ENCODE measurements around the gene HAX1.

Gene HAX1

GRCh38 chr1:154239491-154239890 lies 32.9 kb upstream of the HAX1 start:
- H4K20me1 ChIP-seq: peaks cover 69 to 100% (median 93%) of the 10 kb centered on the region in 11 experiments
- H3K9me3 ChIP-seq (replicated peaks in 1 of 11): no peaks in the 10 kb centered on the region
- no peak overlapping the region for H3K27ac ChIP-seq
- H3K4me3 ChIP-seq: no peak overlapping the region
- TF ChIP-seq Cebpa-rat (IDR thresholded peaks at IDR 0.05): no peak
- H3K9ac ChIP-seq: no peak overlapping the region
- no peak overlapping the region for H3K4me2 ChIP-seq
- H3K27me3 ChIP-seq: no peaks in the 10 kb centered on the region
- H3K4me1 ChIP-seq: no peaks in the 10 kb centered on the region
- H3K36me3 ChIP-seq: peaks cover 96 to 100% (median 100%) of the 10 kb centered on the region in 11 experiments

GRCh38 chr1:154240294-154240833 lies 32.1 kb upstream of the HAX1 start:
- H3K27me3 ChIP-seq: no peaks in the 10 kb centered on the region
- no peak overlapping the region for H3K27ac ChIP-seq
- H3K4me1 ChIP-seq: no peaks in the 10 kb centered on the region
- H3K36me3 ChIP-seq: peaks cover 96 to 100% (median 100%) of the 10 kb centered on the region in 11 experiments
- H3K4me3 ChIP-seq: no peak overlapping the region
- no peak overlapping the region for H3K4me2 ChIP-seq
- peaks cover 62 to 100% (median 93%) of the 10 kb centered on the region in 11 experiments for H4K20me1 ChIP-seq
- no peak overlapping the region for H3K9ac ChIP-seq
- TF ChIP-seq Cebpa-rat (IDR thresholded peaks at IDR 0.05): no peak
- no peaks in the 10 kb centered on the region for H3K9me3 ChIP-seq (replicated peaks in 1 of 11)

GRCh38 chr1:154241703-154242351 lies 30.6 kb upstream of the HAX1 start:
- H3K27me3 ChIP-seq: no peaks in the 10 kb centered on the region

GRCh38 chr1:154253671-154254070 lies 18.8 kb upstream of the HAX1 start:
- Histone ChIP-seq H3K36me3 (peaks cover 100% of the 10 kb centered on the region in 11 experiments), H3K9ac (no peak overlapping the region), H3K27me3 (no peaks in the 10 kb centered on the region), H3K9me3 (replicated peaks in 1 of 11) (no peaks in the 10 kb centered on the region), H3K4me1 (no peaks in the 10 kb centered on the region), H3K4me3 (no peak overlapping the region), H4K20me1 (peaks cover 6 to 96% (median 68%) of the 10 kb centered on the region in 11 experiments; a peak in 19 of 22 replicates), H3K27ac (no peak overlapping the region), H3K4me2 (no peak overlapping the region)
- TF ChIP-seq Cebpa-rat (IDR thresholded peaks at IDR 0.05): no peak

More at GRCh38 chr1:154241703-154242351, 30.6 kb upstream of the HAX1 start:
- Histone ChIP-seq H3K4me2 (no peak overlapping the region), H4K20me1 (peaks cover 50 to 100% (median 93%) of the 10 kb centered on the region in 11 experiments), H3K9me3 (replicated peaks in 1 of 11) (no peaks in the 10 kb centered on the region), H3K4me1 (no peaks in the 10 kb centered on the region), H3K4me3 (no peak overlapping the region), H3K9ac (no peak overlapping the region), H3K36me3 (peaks cover 96 to 100% (median 100%) of the 10 kb centered on the region in 11 experiments), H3K27ac (no peak overlapping the region)
- TF ChIP-seq Cebpa-rat (IDR thresholded peaks at IDR 0.05): no peak

GRCh38 chr1:154256686-154257085 lies 15.7 kb upstream of the HAX1 start:
- Histone ChIP-seq H4K20me1 (peaks cover 15 to 96% (median 63%) of the 10 kb centered on the region in 11 experiments; a peak in 20 of 22 replicates), H3K9ac (no peak overlapping the region), H3K4me3 (no peak overlapping the region), H3K9me3 (replicated peaks in 1 of 11) (no peaks in the 10 kb centered on the region), H3K4me1 (no peaks in the 10 kb centered on the region), H3K4me2 (no peak overlapping the region), H3K36me3 (peaks cover 100% of the 10 kb centered on the region in 11 experiments), H3K27ac (no peak overlapping the region), H3K27me3 (no peaks in the 10 kb centered on the region)
- TF ChIP-seq Cebpa-rat (IDR thresholded peaks at IDR 0.05): no peak

GRCh38 chr1:154258784-154259183 lies 13.6 kb upstream of the HAX1 start:
- Histone ChIP-seq H4K20me1 (peaks cover 28 to 97% (median 71%) of the 10 kb centered on the region in 11 experiments; a peak in 21 of 22 replicates), H3K4me3 (no peak overlapping the region)

GRCh38 chr1:154260127-154260526 lies 12.3 kb upstream of the HAX1 start:
- Histone ChIP-seq H3K36me3 (peaks cover 100% of the 10 kb centered on the region in 11 experiments), H3K9me3 (replicated peaks in 1 of 11) (no peaks in the 10 kb centered on the region), H3K4me2 (no peak overlapping the region), H3K4me3 (no peak overlapping the region), H3K9ac (no peak overlapping the region), H3K4me1 (no peaks in the 10 kb centered on the region), H3K27ac (no peak overlapping the region), H3K27me3 (no peaks in the 10 kb centered on the region), H4K20me1 (peaks cover 36 to 97% (median 83%) of the 10 kb centered on the region in 11 experiments; a peak in 21 of 22 replicates)
- no peak for TF ChIP-seq Cebpa-rat (IDR thresholded peaks at IDR 0.05)

More at GRCh38 chr1:154258784-154259183, 13.6 kb upstream of the HAX1 start:
- no peak for TF ChIP-seq Cebpa-rat (IDR thresholded peaks at IDR 0.05)
- Histone ChIP-seq H3K36me3 (peaks cover 100% of the 10 kb centered on the region in 11 experiments), H3K9ac (no peak overlapping the region), H3K9me3 (replicated peaks in 1 of 11) (no peaks in the 10 kb centered on the region), H3K27me3 (no peaks in the 10 kb centered on the region), H3K4me2 (no peak overlapping the region), H3K4me1 (no peaks in the 10 kb centered on the region), H3K27ac (no peak overlapping the region)

- no peak overlapping the region for H3K4me2 ChIP-seq
- no peaks in the 10 kb centered on the region for H3K27me3 ChIP-seq
- H3K4me3 ChIP-seq: no peak overlapping the region
- peaks cover 36 to 85% (median 65%) of the 10 kb centered on the region in 11 experiments; a peak in 21 of 22 replicates for H4K20me1 ChIP-seq
- H3K36me3 ChIP-seq: peaks cover 98 to 100% (median 100%) of the 10 kb centered on the region in 11 experiments
- no peak overlapping the region for H3K27ac ChIP-seq
- H3K9me3 ChIP-seq (replicated peaks in 1 of 11): no peaks in the 10 kb centered on the region
- no peaks in the 10 kb centered on the region for H3K4me1 ChIP-seq
- H3K9ac ChIP-seq: no peak overlapping the region
- no peak for TF ChIP-seq Cebpa-rat (IDR thresholded peaks at IDR 0.05)
These were observed 8.7 kb upstream of the HAX1 start for GRCh38 chr1:154263465-154264332.

GRCh38 chr1:154264454-154264853 lies 8.0 kb upstream of the HAX1 start:
- H3K27ac ChIP-seq: no peak overlapping the region
- 0 out of 20 replicates have a peak, but pooled peaks cover 0 to under 1% (median 0%) of the 10 kb centered on the region in 10 experiments for H3K4me1 ChIP-seq
- H3K4me2 ChIP-seq: no peak overlapping the region
- H3K27me3 ChIP-seq: no peaks in the 10 kb centered on the region
- no peaks in the 10 kb centered on the region for H3K9me3 ChIP-seq (replicated peaks in 1 of 11)
- peaks cover 98 to 100% (median 100%) of the 10 kb centered on the region in 11 experiments for H3K36me3 ChIP-seq
- H3K9ac ChIP-seq: no peak overlapping the region
- no peak overlapping the region for H3K4me3 ChIP-seq
- peaks cover 36 to 81% (median 63%) of the 10 kb centered on the region in 11 experiments; a peak in 21 of 22 replicates for H4K20me1 ChIP-seq
- TF ChIP-seq Cebpa-rat (IDR thresholded peaks at IDR 0.05): no peak
